HepG2 (cell line): ENCODE data around the gene GMEB2. TPM values are rescaled to one million over a fixed set of nuclear protein-coding genes. Genes with fewer than 3 reads are reported as not detected.

ENCODE experiments used
- BHLHE40 ChIP-seq: IDR thresholded peaks from 2 replicates; pipeline ENCODE4 v1.6.1; 2011; ENCODE audit warnings: low read length, improper control_type of control experiment
- FOSL2 ChIP-seq: sonication (generic); formaldehyde crosslinking; IDR thresholded peaks from 2 replicates; pipeline ENCODE4 v1.4.0; 2020; ENCODE audit warnings: missing genetic modification reagents
- JARID2 ChIP-seq: sonication (generic); formaldehyde crosslinking; IDR thresholded peaks from 2 replicates; pipeline ENCODE4 v1.8.1; 2023; ENCODE audit warnings: missing genetic modification reagents, inconsistent platforms; ENCODE audit not compliant: insufficient replicate concordance
- KDM2A ChIP-seq: sonication (generic); formaldehyde crosslinking; IDR thresholded peaks from 2 replicates; pipeline ENCODE4 v1.4.0; 2020; ENCODE audit warnings: low read depth, missing genetic modification reagents, borderline replicate concordance
- KLF16 ChIP-seq, 2 experiments: sonication (generic) in 1 of 2; formaldehyde crosslinking in 1 of 2; IDR thresholded peaks; 2 replicates each; pipeline versions ENCODE4 v1.6.1 to v1.8.0; 2016 to 2023; ENCODE audit warnings: missing genetic modification reagents in 2 of 2, missing compliant biosample characterization in 1 of 2
- LCORL ChIP-seq, 2 experiments: fragments of 450-650 bp in 1 of 2; sonication (generic) in 1 of 2; formaldehyde crosslinking in 1 of 2; IDR thresholded peaks; 2 replicates each; pipeline versions ENCODE4 v1.5.0 to v1.6.1; 2017 to 2020; ENCODE audit warnings: antibody characterized with exemption in 1 of 2, missing genetic modification reagents in 1 of 2
- MIXL1 ChIP-seq: IDR thresholded peaks from 2 replicates; pipeline ENCODE4 v1.6.1; 2016
- NFKB2 ChIP-seq: sonication (generic); formaldehyde crosslinking; IDR thresholded peaks from 2 replicates; pipeline ENCODE4 v1.4.0; 2020; ENCODE audit warnings: missing genetic modification reagents, borderline replicate concordance
- PHF8 ChIP-seq: sonication (generic); formaldehyde crosslinking; IDR thresholded peaks from 2 replicates; pipeline ENCODE4 v1.5.0; 2020; ENCODE audit warnings: missing genetic modification reagents
- RCOR2 ChIP-seq: IDR thresholded peaks from 2 replicates; pipeline ENCODE4 v1.6.1; 2016; ENCODE audit warnings: missing biosample characterization, missing genetic modification reagents
- SALL2 ChIP-seq: sonication (generic); formaldehyde crosslinking; IDR thresholded peaks from 2 replicates; pipeline ENCODE4 v1.8.1; 2023; ENCODE audit warnings: mild to moderate bottlenecking, missing genetic modification reagents, inconsistent platforms
- WIZ ChIP-seq: sonication (generic); formaldehyde crosslinking; IDR thresholded peaks from 2 replicates; pipeline ENCODE4 v1.5.1; 2020; ENCODE audit warnings: mild to moderate bottlenecking, missing genetic modification reagents
- ZBTB38 ChIP-seq: sonication (generic); formaldehyde crosslinking; IDR thresholded peaks from 2 replicates; pipeline ENCODE4 v1.5.1; 2020; ENCODE audit warnings: mild to moderate bottlenecking, missing genetic modification reagents
- ZNF121 ChIP-seq: sonication (generic); formaldehyde crosslinking; IDR thresholded peaks from 2 replicates; pipeline ENCODE4 v1.5.0; 2020; ENCODE audit warnings: mild to moderate bottlenecking, missing genetic modification reagents
- ZNF407 ChIP-seq: sonication (generic); formaldehyde crosslinking; IDR thresholded peaks from one replicate; pipeline ENCODE4 v1.5.1; 2020; ENCODE audit warnings: mild to moderate bottlenecking, missing genetic modification reagents; ENCODE audit errors: not compliant biosample characterization
- ZNF614 ChIP-seq: IDR thresholded peaks from 2 replicates; pipeline ENCODE4 v1.6.1; 2018; ENCODE audit warnings: missing biosample characterization, missing genetic modification reagents, inconsistent platforms, borderline replicate concordance
- ZNF790 ChIP-seq: sonication (generic); formaldehyde crosslinking; IDR thresholded peaks from 2 replicates; pipeline ENCODE4 v1.8.0; 2022; ENCODE audit warnings: missing genetic modification reagents, mild to moderate bottlenecking, borderline replicate concordance
- ZSCAN9 ChIP-seq: IDR thresholded peaks from 2 replicates; pipeline ENCODE4 v1.6.1; 2016; ENCODE audit warnings: borderline replicate concordance
- polyA plus RNA-seq, 8 experiments: library from polyadenylated mRNA; depleted of rRNA in 3 of 8; stranded (reverse) in 7 of 8; unstranded in 1 of 8; fragments of >200 nt; fragmentation: Illumina TruSeq in 4 of 8; extraction: Trizol in 4 of 8; gene quantifications; 2 replicates each; pipeline versions ENCODE4 v1.2.1 to v1.2.3, GENCODE V29; 2011 to 2016; ENCODE audit warnings: low read depth in 4 of 8, missing spikeins in 1 of 8, mixed read lengths in 1 of 8; ENCODE audit not compliant: insufficient read depth in 1 of 8
- total RNA-seq, 5 experiments: library from RNA; depleted of rRNA; stranded (reverse); fragments of >200 nt; fragmentation: Illumina TruSeq; extraction: Trizol; gene quantifications; 2 replicates each; pipeline ENCODE4 v1.2.3, GENCODE V29; 2016; ENCODE audit warnings: low read depth in 1 of 5
- TF ChIP-seq, protein P1 (sequence below): sonication (generic); formaldehyde crosslinking; IDR thresholded peaks from 2 replicates; pipeline ENCODE4 v1.5.0; 2020; ENCODE audit warnings: mild to moderate bottlenecking, missing genetic modification reagents

Gene GMEB2
- total and polyA plus RNA-seq, 2 of the 13 experiments (the other 11 are each of a cell fraction or from before 2014, with no cell fraction given): 10.6 to 12.4 TPM

GRCh38 chr20:63582382-63583063 lies 44.4 kb downstream of the GMEB2 start (continued):
- TF ChIP-seq ZNF407 (CRISPR knock-in tag) (peak; percentile 16), WIZ (0 out of 2 replicates have a peak, but pooled peaks have one; percentile 21), KDM2A (CRISPR knock-in tag) (0 out of 2 replicates have a peak, but pooled peaks have one; percentile 14), RCOR2 (CRISPR knock-in tag) (0 out of 2 replicates have a peak, but pooled peaks have one; percentile 17), ZBTB38 (CRISPR knock-in tag) (peak; percentile 42; the same call in 1 of the 2 replicates), MIXL1 (no peak), JARID2 (CRISPR knock-in tag) (no peak), PHF8 (CRISPR knock-in tag) (no peak), SALL2 (no peak), ZSCAN9 (no peak), ZNF790 (no peak), BHLHE40 (peak; percentile 56), FOSL2 (0 out of 2 replicates have a peak, but pooled peaks have one; percentile 2), ZNF614 (CRISPR knock-in tag) (no peak), KLF16 (CRISPR knock-in tag; IDR thresholded peaks at IDR 0.05) (0 out of 4 replicates have a peak, but pooled peaks of 1 of the 2 experiments have one; percentile 15), NFKB2 (CRISPR knock-in tag) (peak; percentile 36; the same call in 1 of the 2 replicates), LCORL (IDR thresholded peaks at IDR 0.05) (no peak), LCORL (CRISPR knock-in tag; IDR thresholded peaks at IDR 0.05) (no peak), ZNF121 (CRISPR knock-in tag) (peak; percentile 98)
- TF ChIP-seq, protein P1, sequence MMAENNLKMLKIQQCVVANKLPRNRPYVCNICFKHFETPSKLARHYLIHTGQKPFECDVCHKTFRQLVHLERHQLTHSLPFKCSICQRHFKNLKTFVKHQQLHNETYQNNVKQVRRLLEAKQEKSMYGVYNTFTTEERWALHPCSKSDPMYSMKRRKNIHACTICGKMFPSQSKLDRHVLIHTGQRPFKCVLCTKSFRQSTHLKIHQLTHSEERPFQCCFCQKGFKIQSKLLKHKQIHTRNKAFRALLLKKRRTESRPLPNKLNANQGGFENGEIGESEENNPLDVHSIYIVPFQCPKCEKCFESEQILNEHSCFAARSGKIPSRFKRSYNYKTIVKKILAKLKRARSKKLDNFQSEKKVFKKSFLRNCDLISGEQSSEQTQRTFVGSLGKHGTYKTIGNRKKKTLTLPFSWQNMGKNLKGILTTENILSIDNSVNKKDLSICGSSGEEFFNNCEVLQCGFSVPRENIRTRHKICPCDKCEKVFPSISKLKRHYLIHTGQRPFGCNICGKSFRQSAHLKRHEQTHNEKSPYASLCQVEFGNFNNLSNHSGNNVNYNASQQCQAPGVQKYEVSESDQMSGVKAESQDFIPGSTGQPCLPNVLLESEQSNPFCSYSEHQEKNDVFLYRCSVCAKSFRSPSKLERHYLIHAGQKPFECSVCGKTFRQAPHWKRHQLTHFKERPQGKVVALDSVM (CRISPR knock-in tag): peak; percentile 92
